GM21717 (cell line): ENCODE results near the gene INCA1.

Experiments
- ATAC-seq: cut with Tn5 transposase; IDR thresholded peaks from one replicate; pipeline ENCODE4 v1.9.1; 2021; ENCODE audit warnings: mild to moderate bottlenecking, moderate library complexity; ENCODE audit not compliant: unreplicated experiment

INCA1 gene

DNA sequence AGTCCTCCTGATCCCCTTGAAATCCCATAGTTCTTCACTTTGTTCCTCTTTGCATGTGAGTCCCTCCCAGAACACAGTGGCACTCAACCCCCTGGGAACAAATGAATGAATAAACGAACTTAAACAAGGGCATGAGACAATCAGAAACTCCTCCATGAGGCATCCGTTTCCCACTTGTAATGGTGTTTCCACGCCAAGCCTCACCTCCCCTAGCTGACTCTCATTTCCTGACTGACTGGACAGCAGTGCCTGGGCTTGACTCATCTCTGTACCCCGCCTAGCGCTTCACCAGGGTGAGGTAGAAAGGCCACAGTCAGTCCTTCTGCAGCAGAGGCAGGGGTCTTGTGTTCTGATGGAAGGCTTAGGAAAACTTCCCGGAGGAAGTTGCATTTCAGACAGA is 14.6 kb upstream of the INCA1 start:
- no peak for ATAC-seq

DNA sequence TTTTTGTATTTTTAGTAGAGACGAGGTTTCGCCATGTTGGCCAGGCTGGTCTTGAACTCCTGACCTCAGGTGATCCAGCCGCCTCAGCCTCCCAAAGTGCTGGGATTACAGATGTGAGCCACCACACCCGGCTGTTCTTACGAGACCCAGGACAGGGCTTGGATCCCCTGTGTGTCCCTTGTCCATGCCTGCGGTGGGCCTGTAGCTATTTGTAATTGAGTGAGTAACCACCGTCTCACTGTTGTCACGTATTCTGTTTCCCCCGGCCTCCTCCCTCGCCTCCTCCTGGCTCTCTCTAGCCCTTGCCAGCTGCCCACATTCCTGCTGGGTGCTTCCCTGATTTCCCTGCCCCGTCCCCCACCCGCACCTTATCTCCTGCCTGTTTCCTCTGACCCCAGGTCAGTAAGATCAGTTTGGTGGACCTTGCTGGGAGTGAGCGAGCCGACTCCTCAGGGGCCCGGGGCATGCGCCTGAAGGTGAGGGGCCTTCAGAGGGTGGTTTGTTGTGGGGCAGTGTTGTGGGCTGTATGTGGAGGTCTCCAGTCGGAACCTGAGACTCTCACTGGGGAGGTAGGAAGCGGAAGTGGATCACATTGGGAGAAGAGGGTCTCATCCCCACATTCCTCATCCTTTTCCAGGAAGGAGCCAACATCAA is 6.0 kb upstream of the INCA1 start:
- no peak for ATAC-seq

DNA sequence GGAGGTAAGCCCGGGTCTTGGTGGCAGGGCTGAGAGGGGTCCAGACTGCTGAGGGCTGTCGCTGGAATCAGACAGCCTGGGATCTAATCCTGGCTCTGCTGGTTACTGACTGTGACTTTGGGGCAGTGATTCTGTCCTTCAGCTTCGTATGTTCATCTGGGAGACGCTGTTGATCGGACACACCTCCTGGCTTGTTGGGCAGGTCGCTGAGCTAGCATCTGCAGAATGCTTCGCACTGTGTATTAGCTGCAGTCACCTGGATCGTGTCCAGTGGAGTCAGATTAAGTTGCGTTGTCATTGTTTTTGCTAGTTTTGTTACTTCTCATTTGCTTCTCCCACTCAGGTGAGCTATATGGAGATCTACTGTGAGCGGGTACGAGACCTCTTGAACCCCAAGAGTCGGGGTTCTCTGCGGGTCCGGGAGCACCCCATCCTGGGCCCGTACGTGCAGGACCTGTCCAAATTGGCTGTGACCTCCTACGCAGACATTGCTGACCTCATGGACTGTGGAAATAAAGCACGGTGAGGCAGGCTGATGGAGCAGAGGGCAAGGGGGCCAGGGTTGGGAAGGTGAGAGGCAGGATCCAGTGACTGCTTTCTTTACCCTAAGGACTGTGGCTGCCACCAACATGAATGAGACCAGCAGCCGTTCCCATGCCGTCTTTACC is 4.9 kb upstream of the INCA1 start:
- ATAC-seq: no peak

DNA sequence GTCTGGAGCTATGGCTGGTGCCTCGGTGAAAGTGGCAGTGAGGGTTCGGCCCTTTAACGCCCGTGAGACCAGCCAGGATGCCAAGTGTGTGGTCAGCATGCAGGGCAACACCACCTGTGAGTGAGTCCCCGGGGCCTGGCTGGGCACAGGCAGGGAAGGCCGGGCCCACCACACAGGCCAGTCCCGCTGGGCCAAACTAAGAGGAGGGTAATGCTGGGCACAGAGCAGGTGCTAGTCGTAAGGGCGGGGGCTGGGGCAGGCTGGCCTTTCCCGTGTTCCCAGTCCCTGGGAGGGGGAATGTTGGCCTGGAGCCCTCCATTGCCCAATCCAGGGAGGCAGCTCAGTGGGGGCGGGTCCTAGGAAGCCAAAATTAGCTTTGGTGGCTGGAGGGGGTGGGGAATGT is 2.9 kb upstream of the INCA1 start:
- ATAC-seq: no peak

DNA sequence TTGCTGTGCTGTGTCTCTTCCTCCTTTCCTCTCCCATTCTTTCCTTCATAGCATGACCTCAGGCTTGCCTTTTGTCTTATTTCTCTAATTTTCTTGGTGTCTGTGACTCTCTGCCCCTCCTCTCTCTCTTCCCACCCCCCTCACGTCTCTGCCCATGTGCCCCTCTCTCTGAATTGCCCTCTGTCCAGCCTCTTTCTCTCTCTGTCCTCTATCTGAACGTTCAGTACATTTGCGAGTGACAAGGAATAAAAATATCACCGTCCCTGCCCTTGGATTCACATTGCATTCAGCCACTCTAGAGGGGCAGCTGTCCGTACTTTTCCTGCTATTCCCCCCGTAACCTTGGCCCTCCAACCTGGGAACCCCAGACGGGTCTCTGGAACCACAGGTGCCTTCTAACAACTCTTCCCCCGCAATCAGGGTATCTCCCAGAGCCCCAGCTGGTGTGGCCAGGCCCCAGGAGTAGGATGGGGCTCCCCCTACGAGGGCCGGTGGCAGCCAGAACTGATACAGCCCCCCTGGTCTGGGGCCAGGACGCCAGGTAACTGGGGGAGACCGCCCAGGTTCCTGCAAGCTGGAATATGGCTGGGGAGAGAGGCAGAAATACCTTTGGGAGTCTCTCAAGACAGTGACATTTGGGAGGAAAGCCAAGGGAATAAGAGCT is 2.2 kb upstream of the INCA1 start:
- no peak for ATAC-seq

DNA sequence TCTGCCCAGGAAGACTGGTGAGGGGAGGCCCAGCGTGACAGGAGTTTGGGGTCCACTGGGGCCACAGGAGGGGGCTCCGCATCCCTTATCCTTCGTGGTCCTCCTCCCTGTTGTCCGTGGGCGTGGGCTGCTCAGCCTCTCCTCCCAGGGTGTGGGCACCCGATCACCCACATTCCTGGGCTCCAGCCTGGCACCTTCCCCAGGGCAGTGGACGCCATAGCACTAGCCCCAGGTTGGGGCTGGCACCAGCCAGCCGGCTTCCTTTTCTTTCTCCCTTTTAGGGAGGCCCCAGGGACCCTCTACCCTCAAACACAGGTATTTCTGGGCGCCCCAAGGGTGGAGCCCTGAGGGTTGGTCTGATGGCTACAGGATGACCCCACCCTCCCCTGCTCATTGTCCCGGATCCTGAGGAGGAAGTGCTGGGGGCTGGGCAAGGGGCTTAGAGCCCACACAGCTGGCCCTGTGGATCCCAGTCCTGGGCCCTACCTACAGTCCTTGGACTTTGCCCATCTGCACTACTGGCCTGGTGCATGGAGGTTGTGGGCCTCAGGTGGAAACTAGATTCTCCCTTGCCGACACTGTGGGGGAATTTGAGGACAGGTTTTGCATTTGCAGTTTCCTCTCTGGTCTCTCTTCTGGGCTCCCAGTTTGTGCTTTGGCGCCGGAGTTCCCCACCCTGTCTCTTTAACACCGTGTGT is 1.6 kb upstream of the INCA1 start:
- no peak for ATAC-seq

DNA sequence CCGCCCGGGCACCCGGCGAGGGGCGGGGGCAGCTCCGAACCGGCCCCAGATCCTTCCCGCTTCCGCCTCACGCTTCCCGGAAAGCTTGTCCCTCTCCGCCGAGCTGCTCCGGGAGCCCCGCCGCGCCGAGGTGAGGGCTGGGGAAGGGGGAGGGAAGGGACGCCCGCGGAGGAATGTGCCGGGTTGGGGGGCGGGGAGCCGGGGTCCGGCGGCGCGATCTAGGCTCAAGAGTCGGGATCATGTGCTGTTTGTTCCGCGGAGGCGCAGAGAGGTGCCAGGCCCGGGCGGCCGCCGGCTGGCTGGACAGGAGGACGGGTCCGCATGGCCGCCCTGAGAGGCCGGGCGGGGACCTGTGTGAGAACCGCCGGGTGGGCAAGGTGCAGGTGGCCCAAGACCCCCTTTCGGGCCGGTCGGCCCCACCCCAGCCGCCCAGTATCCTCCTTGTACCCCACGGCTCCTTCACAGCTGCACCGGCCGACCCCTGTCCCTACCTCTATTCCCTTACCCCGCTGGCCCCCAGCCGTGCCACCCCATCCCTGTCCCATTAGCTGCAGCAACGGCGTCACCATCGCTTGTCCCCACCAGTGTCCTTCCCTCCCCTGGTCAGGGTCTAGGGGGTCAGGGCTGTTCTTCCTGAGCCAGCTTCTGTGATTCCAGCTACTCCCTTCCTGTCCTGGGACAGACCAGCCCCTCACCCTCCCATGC is 857 bp upstream of the INCA1 start:
- ATAC-seq: peak; percentile 10

DNA sequence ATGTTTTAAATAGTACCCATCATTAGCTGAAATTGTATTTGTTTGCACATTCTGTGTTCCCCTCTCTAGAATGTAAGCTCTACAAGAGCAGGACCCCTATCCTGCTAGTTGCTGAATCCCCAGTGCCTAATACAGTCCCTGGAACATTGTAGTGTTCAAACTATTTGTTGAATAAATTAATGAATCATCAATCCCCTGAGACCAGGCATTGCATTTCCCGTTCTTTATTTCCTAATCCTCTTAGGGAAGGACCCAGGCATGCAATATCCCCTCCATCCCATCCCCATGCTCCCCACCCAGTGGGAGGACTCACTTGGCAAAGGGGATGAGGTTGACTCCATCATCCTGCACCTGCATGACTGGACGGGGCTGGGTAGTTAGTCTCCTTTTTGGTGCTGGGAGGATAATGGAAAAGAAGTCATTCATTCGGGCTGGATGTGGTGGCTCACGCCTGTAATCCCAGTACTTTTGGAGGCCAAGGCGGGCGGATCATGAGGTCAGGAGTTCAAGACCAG is 3.2 kb downstream of the INCA1 start:
- ATAC-seq: no peak

DNA sequence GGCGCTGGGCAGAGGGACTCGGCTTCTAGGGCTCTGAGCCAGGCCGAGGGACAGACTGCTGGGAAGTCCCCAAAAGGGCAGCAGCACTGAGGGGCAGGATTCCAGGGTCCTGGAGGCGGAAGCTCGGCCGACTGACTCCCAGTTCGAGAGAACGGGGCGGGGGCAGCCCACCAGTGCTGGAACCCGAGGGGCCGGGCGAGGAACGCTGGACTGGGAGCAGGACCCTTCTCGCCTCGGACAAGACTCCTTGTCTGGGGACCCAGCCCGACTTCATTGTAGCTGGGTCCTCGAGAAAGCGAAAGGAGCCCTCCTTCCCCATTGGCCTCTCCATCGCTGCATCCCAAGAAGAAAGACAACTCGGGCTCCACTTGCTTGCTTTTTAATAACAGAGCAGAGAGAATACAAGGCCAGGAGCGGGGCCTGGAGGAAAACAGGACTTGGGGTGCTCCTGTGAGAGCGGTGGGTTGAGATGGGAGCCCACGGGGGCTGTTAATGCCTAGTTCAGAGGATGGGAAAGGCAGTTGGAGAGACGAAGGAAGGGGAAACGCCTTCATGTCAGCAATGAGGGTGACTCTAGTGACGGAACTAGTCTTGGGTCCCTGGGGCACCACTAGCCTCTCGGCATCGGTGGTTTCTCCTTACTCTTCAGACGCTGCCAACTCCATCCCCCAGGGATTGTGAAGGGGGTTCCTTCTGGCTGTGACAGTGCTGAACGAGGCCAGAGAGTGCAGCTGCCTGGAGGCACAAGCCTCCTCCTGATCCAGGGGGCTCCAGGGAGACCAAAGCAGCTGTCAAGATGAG is 9.4 kb downstream of the INCA1 start:
- peak; percentile 24 for ATAC-seq

DNA sequence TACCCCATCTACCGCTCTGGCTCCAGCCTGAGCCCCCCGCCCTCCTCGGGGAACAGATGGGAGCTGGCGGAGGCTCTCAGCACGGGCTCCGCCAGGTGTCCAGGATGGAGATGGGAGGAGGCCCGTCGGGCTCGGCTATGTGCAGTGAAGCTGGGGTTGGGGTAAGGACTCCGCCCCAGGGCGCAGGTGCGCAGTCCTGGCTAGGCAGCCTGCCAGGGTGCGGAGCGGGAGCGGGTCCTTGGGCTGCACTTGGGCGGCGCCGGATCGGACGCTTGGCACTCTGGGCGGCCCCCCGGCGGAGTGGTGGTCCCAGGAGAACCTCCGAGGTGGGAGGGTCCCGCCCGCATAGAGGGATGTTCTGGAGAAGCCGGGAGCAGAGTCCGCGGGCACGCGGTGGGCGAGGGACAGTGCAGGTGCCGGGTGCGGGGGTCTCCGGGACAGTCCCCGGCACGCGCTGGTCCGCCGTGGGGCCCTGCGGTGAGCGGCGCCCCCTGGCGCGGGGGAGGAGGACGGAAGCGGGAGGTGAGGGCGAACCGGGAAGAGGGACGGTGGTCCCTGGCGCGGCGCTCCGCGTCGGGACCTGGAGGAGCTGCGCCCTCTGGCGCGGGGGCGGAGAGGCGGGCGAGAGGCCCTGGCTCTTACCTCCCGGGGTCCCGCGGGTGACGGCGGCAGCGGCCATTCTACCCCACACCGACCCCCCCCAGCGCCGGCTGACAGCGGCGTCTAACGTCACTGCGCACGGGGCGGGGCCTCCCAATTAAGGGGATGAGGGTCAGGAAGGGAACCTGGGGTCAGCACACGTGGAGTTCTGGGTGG is 10.2 kb downstream of the INCA1 start, which contains the start of gene CAMTA2:
TSS of gene CAMTA2 (minus strand) at position 725 of the 816 bp plus-strand sequence. CDS start 1,453 bp downstream, outside the sequence.
- peak; percentile 63 for ATAC-seq

DNA sequence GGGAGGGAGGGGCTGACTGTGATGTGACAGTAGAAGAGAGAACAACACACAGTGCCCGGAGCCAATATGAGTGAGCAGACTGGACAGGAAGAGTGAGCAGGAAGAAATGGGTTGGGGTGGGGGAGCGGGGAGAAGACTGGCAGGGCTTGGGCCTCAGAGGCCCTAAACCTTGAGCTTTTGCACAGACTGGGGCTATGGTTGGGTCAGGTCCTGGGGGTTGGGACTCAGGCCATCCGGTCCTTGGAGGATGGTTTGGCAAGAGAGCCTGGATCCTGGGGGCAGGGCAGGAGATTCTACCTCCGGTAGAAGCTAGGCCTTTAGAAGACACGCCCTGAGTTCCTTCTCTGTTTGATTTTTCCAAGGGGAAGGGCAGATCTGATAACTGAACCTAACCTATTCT is 10.9 kb downstream of the INCA1 start:
- no peak for ATAC-seq

DNA sequence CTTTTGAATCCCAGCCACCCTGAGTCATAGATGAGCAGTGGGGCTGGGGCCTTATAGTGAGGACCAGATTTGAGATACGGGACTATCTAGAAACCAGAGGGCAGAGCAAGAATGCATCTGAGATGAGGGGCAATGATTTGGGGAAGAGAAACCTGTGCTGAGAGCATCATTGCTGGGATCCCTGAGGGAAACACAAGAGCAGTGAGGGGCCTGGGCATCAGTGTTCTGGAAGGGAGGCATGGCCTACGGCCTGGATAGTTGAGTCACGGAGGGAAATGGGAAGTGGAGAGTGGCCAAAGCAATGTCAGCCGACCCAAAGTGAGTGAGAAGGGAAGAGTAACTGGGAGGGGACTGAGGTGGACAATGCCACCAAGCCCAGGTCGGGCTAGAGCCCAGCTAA is 15.0 kb downstream of the INCA1 start:
- ATAC-seq: no peak

DNA sequence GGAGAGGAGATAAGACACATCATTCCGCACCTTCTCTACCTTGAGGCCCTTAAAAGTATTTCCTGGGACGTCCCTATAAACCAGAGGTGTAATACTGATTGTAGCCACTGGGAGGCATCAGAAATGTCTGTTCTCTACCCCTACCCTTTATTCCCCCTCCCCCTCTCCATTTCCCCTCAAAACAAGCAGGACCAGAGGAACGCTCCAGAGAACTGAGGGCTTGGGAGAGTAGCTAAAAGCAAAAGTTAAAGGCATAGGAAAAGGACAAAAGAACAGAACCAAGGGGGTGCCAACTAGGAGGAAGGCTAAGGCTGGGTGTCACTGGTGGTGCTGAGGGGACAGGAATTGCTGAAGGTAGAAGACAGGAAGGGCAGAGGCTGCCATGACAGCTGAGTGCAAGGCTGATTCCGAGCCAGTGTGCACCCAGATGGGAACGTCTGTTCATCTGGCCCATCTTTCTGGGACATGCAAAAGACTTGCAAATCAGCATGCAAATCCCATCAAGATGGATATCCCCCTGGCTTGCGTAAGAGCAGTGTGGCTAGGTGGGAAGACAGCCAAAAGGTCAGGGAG is 16.6 kb downstream of the INCA1 start:
- ATAC-seq: no peak

DNA sequence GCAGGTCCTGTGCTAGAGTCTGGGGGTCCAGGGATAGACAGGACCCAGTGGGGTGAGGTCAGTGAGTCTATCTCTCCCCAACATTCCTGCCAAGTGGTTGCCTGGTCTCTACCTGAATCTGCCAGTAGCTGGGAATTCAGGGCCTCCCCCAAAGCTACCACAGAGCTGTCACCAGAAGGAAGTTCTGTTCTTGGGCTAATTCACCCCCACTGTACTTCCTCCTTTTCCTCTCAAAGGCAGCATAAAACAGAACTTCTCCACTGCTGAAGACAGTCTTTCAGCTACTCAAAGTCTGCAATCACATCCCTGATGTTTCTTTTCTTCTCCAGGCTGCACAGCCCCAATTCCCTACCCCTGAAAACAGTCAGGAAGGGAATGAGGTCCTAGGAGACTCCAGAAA is 18.6 kb downstream of the INCA1 start:
- no peak for ATAC-seq

DNA sequence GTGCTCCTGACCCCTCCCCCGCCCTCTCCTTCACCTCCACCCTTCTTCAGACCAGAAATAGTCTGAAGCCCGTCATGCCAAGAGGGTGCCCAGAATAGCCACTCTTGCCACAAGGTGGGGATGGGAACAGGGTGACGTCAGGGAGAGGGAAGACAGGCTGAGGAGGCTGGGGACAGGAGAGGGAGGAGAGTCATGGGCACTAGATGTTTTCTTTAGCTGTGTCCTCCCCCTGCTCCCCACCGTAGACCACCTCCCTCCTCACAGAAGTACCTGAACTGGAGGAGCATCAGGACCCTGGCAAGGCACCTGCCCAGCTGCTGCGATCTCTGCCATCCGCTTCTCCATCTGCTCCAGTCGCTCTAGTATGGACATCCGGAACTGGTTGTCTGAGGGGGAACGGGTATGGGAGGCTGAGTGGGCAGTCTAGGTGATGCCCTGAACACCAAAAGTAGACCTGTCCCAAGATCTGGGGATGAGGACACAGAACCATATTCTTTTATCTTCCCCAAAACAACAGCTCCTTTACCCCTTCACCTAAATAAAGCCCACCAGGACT is 23.1 kb downstream of the INCA1 start:
- ATAC-seq: no peak

DNA sequence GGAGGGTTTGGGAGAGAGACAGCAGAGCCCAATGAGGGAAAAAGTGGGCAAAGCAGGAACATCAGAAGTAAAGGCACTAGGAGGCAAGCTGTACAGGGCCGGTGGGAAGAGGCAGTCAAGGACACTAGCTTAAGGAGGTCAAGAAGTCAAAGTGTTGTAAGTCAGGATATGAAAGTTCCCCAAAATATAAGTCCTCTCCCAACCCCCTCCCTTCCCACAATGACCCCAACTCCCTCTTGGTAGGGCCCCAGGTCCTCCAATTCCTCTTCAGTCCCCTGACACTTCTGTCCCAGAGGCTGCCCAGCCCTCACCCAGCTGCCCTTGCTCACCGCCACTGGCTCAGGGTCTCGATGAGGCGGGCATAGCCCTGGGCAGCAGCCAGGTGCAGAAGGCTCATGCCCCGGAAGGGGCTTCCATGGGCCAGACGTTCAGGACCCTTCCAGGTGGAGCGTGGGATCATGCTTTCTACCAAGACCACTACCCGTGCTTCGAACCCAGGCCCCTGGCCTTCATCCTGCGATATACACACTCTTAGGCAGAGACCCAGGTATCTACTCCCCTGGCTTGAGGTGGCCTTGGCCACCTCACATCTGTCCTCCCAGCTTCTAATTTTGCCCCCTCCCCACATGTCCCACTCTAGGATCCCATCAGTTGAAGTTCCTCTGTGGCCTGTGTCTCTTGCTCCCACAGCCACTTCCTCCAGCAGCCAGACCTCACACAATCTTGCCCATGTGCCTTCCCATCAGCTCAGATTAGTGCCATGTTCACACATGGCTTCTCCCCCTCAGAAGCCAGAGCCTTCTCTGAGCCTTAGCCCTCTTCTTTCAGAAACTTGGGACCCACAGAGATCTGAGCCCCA is 23.8 kb downstream of the INCA1 start:
- no peak for ATAC-seq

DNA sequence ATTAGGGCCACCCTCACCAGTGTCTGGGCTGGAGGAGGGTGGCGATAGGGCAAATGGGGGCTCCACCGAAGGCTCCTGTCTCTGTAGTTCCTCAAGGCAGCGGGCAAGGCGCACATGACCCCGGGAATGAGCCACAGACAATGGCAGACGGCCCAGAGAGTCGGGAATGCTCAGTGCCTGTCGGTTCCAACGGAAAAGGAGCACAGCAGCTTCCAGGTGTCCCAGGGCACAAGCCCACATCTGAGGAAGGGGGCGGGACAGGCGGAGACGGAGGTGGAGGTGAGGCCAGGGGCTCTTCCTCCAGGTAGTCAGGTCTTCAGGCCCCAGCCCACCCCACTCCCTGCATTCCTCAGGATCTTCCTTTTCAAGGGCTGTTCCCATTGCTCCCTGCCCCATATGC is 24.6 kb downstream of the INCA1 start:
- no peak for ATAC-seq

DNA sequence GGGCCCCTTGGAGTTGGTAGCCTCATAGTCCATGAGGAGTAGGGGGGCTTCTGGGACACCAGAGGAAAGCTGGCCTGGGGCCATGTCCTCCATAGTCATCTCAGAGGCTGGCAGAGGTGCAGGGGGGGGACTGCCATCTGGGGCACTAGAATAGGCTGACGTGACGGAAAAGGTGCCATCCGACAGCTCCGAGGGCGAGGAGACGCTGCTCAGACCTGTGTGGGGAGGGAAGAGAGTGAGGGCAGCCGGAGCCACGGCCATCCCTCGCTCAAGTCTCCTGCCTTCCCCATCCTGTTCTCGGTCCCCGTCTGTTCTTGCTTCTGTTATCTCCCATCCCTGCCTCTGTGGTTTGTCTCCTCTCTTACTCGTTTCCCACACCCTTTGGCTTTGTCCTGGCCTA is 25.0 kb downstream of the INCA1 start:
- ATAC-seq: no peak
